Trophoblast cell (in vitro differentiated cells and primary cell): ENCODE data around the gene DYRK2.

Experiments used
- DNase-seq, 2 donors: peaks; one replicate each; pipeline ENCODE4 v3.0.0-alpha.2; 2016
- H2AFZ ChIP-seq: 2 replicates; pipeline ENCODE4 v1.6.1; 2013; ENCODE audit warnings: low read length, moderate library complexity, mild to moderate bottlenecking; ENCODE audit not compliant: insufficient read depth, poor library complexity
- H2AK5ac ChIP-seq: 2 replicates; pipeline ENCODE4 v1.6.1; 2013; ENCODE audit warnings: mild to moderate bottlenecking, low read length
- H2BK120ac ChIP-seq: 2 replicates; pipeline ENCODE4 v1.6.1; 2013; ENCODE audit warnings: low read length, mild to moderate bottlenecking, moderate library complexity; ENCODE audit not compliant: insufficient read depth, poor library complexity
- H2BK12ac ChIP-seq: 2 replicates; pipeline ENCODE4 v1.6.1; 2013; ENCODE audit warnings: mild to moderate bottlenecking, low read length, moderate library complexity
- H2BK5ac ChIP-seq: 2 replicates; pipeline ENCODE4 v1.6.1; 2013; ENCODE audit warnings: low read length, low read depth, moderate library complexity, mild to moderate bottlenecking; ENCODE audit not compliant: poor library complexity
- H3K14ac ChIP-seq: 2 replicates; pipeline ENCODE4 v1.6.1; 2013; ENCODE audit warnings: mild to moderate bottlenecking, low read length
- H3K18ac ChIP-seq: 2 replicates; pipeline ENCODE4 v1.6.1; 2013; ENCODE audit warnings: mild to moderate bottlenecking, low read length
- H3K23ac ChIP-seq: 2 replicates; pipeline ENCODE4 v1.6.1; 2013; ENCODE audit warnings: low read length
- H3K27ac ChIP-seq: 2 replicates; pipeline ENCODE4 v1.5.1; 2013; ENCODE audit warnings: low read depth, mild to moderate bottlenecking, inconsistent platforms, low read length, moderate library complexity
- H3K27me3 ChIP-seq: 2 replicates; pipeline ENCODE4 v1.6.1; 2013; ENCODE audit warnings: inconsistent platforms, mild to moderate bottlenecking, low read length, moderate library complexity; ENCODE audit not compliant: insufficient read depth
- H3K36me3 ChIP-seq, 2 experiments: 1 replicate in 1 of 2; 2 replicates in 1 of 2; pipeline ENCODE4 v1.6.1; 2013; ENCODE audit warnings: low read length in 2 of 2, mild to moderate bottlenecking in 2 of 2, moderate library complexity in 1 of 2; ENCODE audit not compliant: insufficient read depth in 2 of 2, control insufficient read depth in 1 of 2
- H3K4ac ChIP-seq: 2 replicates; pipeline ENCODE4 v1.6.1; 2013; ENCODE audit warnings: low read depth, mild to moderate bottlenecking, low read length, moderate library complexity
- H3K4me1 ChIP-seq, 2 experiments: 1 replicate in 1 of 2; 2 replicates in 1 of 2; pipeline ENCODE4 v1.6.1; 2013; ENCODE audit warnings: low read length in 2 of 2, mild to moderate bottlenecking in 2 of 2, moderate library complexity in 1 of 2; ENCODE audit not compliant: insufficient read depth in 2 of 2, control insufficient read depth in 1 of 2
- H3K4me2 ChIP-seq: 2 replicates; pipeline ENCODE4 v1.6.1; 2013; ENCODE audit warnings: inconsistent platforms, mild to moderate bottlenecking, low read length, moderate library complexity
- H3K4me3 ChIP-seq: 2 replicates; pipeline ENCODE4 v1.5.1; 2013; ENCODE audit warnings: mild to moderate bottlenecking, low read depth, low read length, inconsistent platforms
- H3K79me1 ChIP-seq: one replicate; pipeline ENCODE4 v1.6.1; 2013; ENCODE audit warnings: low read length
- H3K79me2 ChIP-seq: 2 replicates; pipeline ENCODE4 v1.6.1; 2013; ENCODE audit warnings: low read length, mild to moderate bottlenecking; ENCODE audit not compliant: control insufficient read depth, insufficient read depth, poor library complexity
- H3K9ac ChIP-seq: 2 replicates; pipeline ENCODE4 v1.6.1; 2013; ENCODE audit warnings: mild to moderate bottlenecking, low read length
- H3K9me3 ChIP-seq: 2 replicates; pipeline ENCODE4 v1.6.1; 2013; ENCODE audit warnings: low read depth, mild to moderate bottlenecking, control low read depth, inconsistent platforms, low read length; ENCODE audit not compliant: insufficient read depth
- H4K12ac ChIP-seq: 2 replicates; pipeline ENCODE4 v1.6.1; 2013; ENCODE audit warnings: low read depth, mild to moderate bottlenecking, low read length, moderate library complexity
- H4K8ac ChIP-seq: 2 replicates; pipeline ENCODE4 v1.6.1; 2013; ENCODE audit warnings: low read depth, mild to moderate bottlenecking, low read length, moderate library complexity
- H4K91ac ChIP-seq: one replicate; pipeline ENCODE4 v1.6.1; 2013; ENCODE audit warnings: low read depth, mild to moderate bottlenecking, low read length, moderate library complexity
- WGBS: extraction: QIAGEN DNeasy Blood & Tissue Kit; methylation state at CpG from one replicate; pipeline ENCODE4 v1.1.7; 2013; ENCODE audit warnings: missing lambda C conversion rate; ENCODE audit not compliant: insufficient read length, insufficient coverage; ENCODE audit errors: extremely low coverage; 5-methylcytosine and 5-hydroxymethylcytosine counted together

The DYRK2 gene

DNA sequence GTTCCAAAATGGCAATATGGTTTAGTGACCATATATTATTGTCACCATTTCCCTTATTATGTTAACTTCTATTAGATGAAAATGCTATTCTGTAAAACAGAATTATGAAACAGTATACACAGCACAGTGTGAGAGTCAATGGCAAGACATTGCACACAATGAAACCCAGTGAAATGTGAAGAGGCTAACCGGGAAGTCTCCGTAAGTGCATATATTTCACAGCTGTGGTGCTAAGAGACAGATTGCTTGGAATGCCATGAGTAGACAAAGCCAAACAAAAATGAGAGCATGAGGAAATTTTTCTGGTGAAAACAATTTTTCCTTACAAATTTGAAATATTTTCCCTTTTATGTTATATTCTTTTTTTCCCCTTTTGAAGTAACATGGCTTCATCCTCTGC, 49.4 kb downstream of the DYRK2 start:
- Histone ChIP-seq H2BK12ac (no peak overlapping the region), H4K8ac (no peak overlapping the region), H3K79me1 (no peaks in the 10 kb centered on the region), H3K4me1 (peaks cover 2 to 4% of the 10 kb centered on the region in 2 experiments), H4K12ac (no peak overlapping the region), H3K9ac (no peak overlapping the region), H3K14ac (no peak overlapping the region), H2BK120ac (no peak overlapping the region), H3K79me2 (no peaks in the 10 kb centered on the region), H3K36me3 (no peaks in the 10 kb centered on the region), H4K91ac (no peak overlapping the region), H2AFZ (no peak overlapping the region), H3K27ac (no peak overlapping the region), H3K9me3 (no peaks in the 10 kb centered on the region), H3K23ac (no peak overlapping the region), H3K18ac (no peak overlapping the region), H3K4ac (no peak overlapping the region), H2AK5ac (no peak overlapping the region), H3K4me3 (no peak overlapping the region), H3K27me3 (no peaks in the 10 kb centered on the region), H3K4me2 (no peak overlapping the region), H2BK5ac (no peak overlapping the region)
- DNase-seq = peak in 1 of 2 donors; percentile 44
- WGBS = no CpG with 5 or more reads among the region's 2 CpGs

DNA sequence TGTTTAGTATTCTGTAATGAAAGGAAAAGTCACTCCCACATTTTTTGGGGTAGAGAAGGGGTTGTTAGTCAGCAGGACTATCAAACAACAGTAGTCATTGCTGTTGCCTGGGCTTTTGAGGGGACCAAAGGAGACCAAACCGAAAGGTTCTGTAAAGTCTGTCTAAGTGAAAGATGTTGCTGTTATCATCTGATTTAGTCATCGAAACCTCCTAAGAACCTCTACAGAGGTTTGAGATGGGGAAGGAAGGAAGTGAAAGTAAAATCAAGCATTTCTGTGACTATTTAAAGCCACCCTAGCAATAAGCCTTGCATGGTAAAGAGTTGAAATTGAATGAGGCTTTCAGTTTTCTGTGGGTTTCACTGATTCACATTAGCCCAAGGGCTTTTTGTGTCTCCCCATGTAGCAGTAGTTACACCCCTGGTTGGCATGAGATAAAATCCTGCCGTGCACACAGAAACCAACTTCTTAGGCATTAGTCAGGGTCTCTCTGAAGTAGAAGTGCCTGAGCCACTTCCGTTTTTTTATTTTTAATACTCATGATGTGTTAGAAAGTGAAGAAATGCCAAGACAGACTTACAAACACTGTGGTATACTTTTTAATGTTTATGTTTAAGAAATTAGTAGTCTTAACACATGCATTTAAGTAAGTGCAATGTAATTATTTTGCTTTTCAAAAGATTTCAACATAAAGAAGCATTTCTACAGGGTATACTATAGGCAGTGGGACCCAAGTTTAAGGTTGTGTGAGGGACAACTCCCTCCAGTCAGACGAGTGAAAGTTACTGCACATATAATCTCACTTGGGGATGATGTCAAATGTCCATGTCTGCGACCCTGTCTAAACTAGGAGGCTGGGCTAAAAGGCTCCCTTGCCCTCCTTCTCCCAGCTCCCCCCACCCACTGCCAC, 50.4 kb downstream of the DYRK2 start:
- Histone ChIP-seq H2BK120ac (no peak overlapping the region), H2BK5ac (no peak overlapping the region), H4K91ac (no peak overlapping the region), H3K4me3 (no peak overlapping the region), H2AK5ac (no peak overlapping the region), H3K79me1 (no peaks in the 10 kb centered on the region), H2AFZ (no peak overlapping the region), H3K79me2 (no peaks in the 10 kb centered on the region), H3K9me3 (no peaks in the 10 kb centered on the region), H3K18ac (no peak overlapping the region), H4K8ac (no peak overlapping the region), H3K23ac (no peak overlapping the region), H2BK12ac (no peak overlapping the region), H3K27ac (no peak overlapping the region), H3K9ac (no peak overlapping the region), H3K4me1 (peaks cover 2 to 4% of the 10 kb centered on the region in 2 experiments), H3K27me3 (no peaks in the 10 kb centered on the region), H3K14ac (no peak overlapping the region), H4K12ac (no peak overlapping the region), H3K4ac (no peak overlapping the region), H3K36me3 (no peaks in the 10 kb centered on the region), H3K4me2 (no peak overlapping the region)
- DNase-seq = peak in 1 of 2 donors; percentile 4
- WGBS = no CpG with 5 or more reads among the region's 6 CpGs

GRCh38 chr12:67701121-67701520, 52.6 kb downstream of the DYRK2 start:
- Histone ChIP-seq H3K27ac (no peak overlapping the region), H3K27me3 (no peaks in the 10 kb centered on the region), H3K18ac (no peak overlapping the region), H3K14ac (no peak overlapping the region), H3K4me1 (peaks cover 2 to 4% of the 10 kb centered on the region in 2 experiments), H3K36me3 (no peaks in the 10 kb centered on the region), H3K4me3 (no peak overlapping the region), H3K23ac (no peak overlapping the region), H2BK120ac (no peak overlapping the region), H3K79me2 (no peaks in the 10 kb centered on the region), H3K9me3 (no peaks in the 10 kb centered on the region), H2AFZ (no peak overlapping the region), H4K8ac (no peak overlapping the region), H3K79me1 (no peaks in the 10 kb centered on the region), H4K12ac (no peak overlapping the region), H3K4me2 (no peak overlapping the region), H4K91ac (no peak overlapping the region), H3K9ac (no peak overlapping the region), H2AK5ac (no peak overlapping the region), H2BK12ac (no peak overlapping the region), H3K4ac (no peak overlapping the region), H2BK5ac (no peak overlapping the region)
- no CpG with 5 or more reads among the region's 2 CpGs for WGBS
- DNase-seq = no peak

GRCh38 chr12:67702136-67702535, 53.6 kb downstream of the DYRK2 start:
- no peak overlapping the region for H3K4ac ChIP-seq
- H3K36me3 ChIP-seq = no peaks in the 10 kb centered on the region
- no peak overlapping the region for H2BK5ac ChIP-seq
- H3K79me2 ChIP-seq = no peaks in the 10 kb centered on the region
- H3K9ac ChIP-seq = no peak overlapping the region
- DNase-seq = no peak
- H3K18ac ChIP-seq = no peak overlapping the region
- H2AFZ ChIP-seq = no peak overlapping the region
- H3K4me2 ChIP-seq = no peak overlapping the region
- H4K8ac ChIP-seq = no peak overlapping the region
- H3K4me3 ChIP-seq = no peak overlapping the region
- WGBS = no CpG with 5 or more reads among the region's 1 CpG
- H2BK120ac ChIP-seq = no peak overlapping the region
- H3K23ac ChIP-seq = no peak overlapping the region
- H2AK5ac ChIP-seq = no peak overlapping the region
- H4K91ac ChIP-seq = no peak overlapping the region
- peaks cover under 1 to 3% of the 10 kb centered on the region in 2 experiments for H3K4me1 ChIP-seq
- no peaks in the 10 kb centered on the region for H3K79me1 ChIP-seq
- no peaks in the 10 kb centered on the region for H3K27me3 ChIP-seq
- no peak overlapping the region for H4K12ac ChIP-seq
- no peak overlapping the region for H3K27ac ChIP-seq
- H3K14ac ChIP-seq = no peak overlapping the region
- H2BK12ac ChIP-seq = no peak overlapping the region
- H3K9me3 ChIP-seq = no peaks in the 10 kb centered on the region
